ENCODE measurements around the gene C3orf49.
A peak's percentile ranks its signal among the peaks of the same experiment; 100 is the strongest.

The C3orf49 gene, protein sequence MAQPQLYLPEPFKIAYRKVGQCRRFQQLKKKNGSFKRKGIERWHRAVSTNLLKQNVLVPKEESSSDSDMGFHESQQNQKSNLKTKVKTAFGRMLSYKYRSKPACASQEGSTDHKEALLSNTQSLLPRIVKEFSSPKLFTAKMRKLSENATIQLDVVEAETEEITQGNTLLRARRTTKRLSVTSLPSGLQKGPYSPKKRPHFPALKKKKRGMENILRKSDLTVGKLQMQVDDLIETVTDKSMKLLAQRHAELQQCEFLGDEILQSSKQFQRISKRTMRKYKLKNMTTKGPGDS

GRCh38 chr3:63819151-63819398 lies at the start of gene C3orf49:
C3orf49 (plus strand) TSS chr3:63819299; CDS start chr3:63819472, 173 bp downstream.
- DNase-seq = no peak

- no peak for DNase-seq
These were observed 44.3 kb upstream of the C3orf49 start for GRCh38 chr3:63774781-63775180.

- DNase-seq = no peak
These were observed 39.9 kb upstream of the C3orf49 start for GRCh38 chr3:63779227-63779626.

DNA sequence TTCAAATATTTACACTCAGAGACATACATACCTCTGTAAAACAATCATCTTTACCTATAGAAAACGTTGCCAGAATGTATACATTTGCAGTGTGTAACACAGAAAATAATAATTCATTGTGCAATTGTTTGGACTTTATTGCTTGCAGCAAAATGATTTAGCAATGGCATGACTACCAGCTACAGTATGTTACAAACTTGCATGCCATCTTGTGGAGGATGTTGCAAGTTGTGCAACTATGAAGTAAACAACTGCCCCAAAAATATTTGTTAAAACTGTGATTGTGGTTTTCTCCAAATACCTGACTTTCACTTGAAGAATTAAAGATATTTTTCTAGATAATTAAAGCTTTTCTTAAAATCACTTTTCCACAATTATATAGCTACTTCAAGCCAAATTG lies 27.1 kb upstream of the C3orf49 start:
- no peak for DNase-seq

GRCh38 chr3:63795438-63795837 lies 23.7 kb upstream of the C3orf49 start:
- DNase-seq = no peak

DNA sequence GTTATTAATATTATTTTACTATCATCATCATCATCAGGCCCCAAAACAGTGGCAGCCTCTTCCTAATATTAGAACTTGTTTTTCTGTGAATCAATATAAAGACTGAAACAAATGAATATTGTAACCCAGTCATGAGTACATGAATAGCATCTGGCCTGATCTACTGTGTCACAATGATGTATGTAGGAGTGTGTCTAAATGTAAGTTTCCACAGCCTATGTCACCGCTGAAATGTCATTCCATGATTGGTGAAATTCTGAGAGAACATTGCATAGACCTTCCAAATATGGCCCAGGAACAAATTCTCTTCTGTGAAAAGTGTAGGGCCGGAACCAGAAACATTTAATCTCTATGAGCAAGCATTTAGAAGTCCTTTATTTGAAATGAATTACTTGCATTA lies 20.6 kb upstream of the C3orf49 start:
- no peak for DNase-seq

GRCh38 chr3:63798949-63799348 lies 20.1 kb upstream of the C3orf49 start:
- DNase-seq = no peak

DNA sequence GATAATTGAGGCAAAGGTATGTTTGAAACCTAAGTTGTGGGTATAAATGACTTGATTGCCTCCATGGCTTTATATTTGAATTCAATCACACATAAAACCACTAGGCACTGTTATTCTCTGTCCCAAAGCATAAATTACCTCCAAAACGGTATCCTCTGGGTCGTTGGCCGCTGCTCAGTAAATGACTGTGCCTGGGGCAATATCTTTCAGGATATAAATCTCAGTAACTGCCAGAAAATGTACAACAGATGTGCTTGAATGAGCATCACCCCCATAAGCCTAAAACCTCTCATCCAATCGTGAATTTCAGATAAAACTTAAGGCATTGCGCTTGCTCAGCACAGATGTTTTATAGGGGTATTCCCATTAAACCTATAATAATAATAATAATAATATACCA lies 19.0 kb upstream of the C3orf49 start:
- DNase-seq = no peak

DNA sequence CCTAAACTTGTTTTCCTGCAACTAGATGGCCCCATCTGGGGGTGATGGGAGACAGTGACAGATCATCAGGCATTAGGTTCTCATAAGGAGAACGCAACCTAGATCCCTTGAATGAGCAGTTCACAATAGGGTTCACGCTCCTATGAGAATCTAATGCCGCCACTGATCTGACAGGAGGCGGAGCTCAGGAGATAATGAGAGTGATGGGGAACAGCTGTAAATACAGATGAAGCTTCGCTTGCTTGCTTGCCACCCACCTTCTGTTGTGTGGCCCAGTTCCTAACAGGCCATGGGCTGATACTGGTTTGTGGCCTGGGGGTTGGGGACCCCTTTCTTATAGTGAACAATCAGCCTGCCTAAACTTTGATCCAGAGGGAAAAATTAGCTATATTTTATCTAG lies 15.2 kb upstream of the C3orf49 start:
- DNase-seq = no peak

GRCh38 chr3:63807961-63808565 lies 11.0 kb upstream of the C3orf49 start:
- DNase-seq = no peak

DNA sequence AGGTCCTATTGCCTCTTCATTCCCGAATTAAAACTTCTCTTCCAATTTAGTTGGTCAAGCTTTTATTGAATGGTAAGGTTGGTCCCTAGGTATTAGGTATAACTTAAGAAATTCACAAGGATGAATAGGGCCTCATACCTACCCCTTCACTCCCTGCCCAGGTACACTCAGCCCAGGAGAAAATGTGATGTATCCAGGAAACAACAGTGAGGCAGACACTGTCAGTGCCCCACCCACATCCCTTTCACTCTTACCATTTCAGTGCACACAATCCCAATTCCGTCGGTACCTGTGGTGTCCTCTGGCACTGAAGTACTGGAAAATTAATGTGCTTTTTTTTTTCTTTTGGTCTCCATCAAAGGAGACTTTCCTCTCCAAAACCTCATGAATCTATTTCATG lies 10.5 kb upstream of the C3orf49 start:
- no peak for DNase-seq

- no peak for DNase-seq
These were observed 9.5 kb upstream of the C3orf49 start for GRCh38 chr3:63809607-63810006.

DNA sequence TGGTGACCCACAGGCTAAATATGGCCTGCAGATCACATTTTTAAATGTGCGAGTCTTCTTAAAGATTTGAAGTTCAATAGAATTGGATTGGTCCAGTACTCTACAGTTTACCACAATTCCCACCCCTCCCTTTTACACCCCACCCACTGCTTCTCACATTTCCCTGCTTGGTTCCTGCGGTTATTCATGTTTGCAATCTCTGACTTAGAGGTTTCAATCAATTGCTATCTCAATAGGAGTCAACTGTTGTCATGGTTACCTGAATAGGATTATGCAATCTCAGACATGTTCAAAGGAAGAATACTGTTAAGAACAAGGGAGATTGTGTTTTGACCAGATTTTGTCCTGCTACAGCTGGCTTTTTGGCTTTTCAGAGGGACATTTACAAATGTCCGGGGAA lies 4.9 kb upstream of the C3orf49 start:
- DNase-seq = no peak

- no peak for DNase-seq
These were observed 1.9 kb upstream of the C3orf49 start for GRCh38 chr3:63817225-63817624.

- peak; percentile 81 for DNase-seq
These were observed 583 bp upstream of the C3orf49 start for GRCh38 chr3:63818282-63819150.

DNA sequence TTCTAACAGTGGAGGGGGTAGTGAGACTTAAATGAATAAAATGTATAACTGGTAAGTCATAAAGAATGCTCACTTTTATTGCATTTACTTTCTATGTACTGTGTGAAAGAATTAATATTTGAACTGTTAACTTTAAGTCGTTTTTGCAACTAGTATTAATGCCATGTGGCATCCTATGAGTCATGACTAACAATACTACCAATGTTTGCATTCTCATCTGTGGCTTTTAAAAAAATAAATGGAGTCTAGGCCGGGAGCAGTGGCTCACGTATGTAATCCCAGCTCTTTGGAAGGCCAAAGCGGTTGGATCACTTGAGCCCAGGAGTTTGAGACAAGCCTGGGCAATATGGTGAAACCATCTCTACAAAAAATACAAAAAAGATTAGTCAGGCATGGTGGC lies 5.2 kb downstream of the C3orf49 start:
- no peak for DNase-seq

GRCh38 chr3:63830526-63830925 lies 11.4 kb downstream of the C3orf49 start:
- DNase-seq = no peak

DNA sequence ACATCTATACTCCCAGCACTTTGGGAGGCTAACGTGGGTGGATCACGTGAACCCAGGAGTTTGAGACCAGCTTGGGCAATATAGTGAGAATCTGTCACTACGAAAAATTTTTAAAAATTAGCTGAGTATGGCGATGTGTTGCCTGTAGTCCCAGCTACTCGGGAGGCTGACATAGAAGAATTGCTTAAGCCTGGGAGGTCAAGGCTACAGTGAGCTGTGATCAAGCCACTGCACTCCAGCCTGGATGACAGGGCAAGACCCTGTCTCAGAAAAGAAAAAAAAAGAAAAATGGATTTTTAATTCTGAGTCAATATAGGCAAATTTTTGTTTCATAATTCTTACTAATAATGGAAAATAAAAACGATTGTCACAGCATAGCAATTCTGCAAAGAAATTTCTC lies 13.3 kb downstream of the C3orf49 start:
- DNase-seq = no peak

GRCh38 chr3:63841704-63842103 lies 22.6 kb downstream of the C3orf49 start:
- no peak for DNase-seq

GRCh38 chr3:63842127-63842526 lies 23.0 kb downstream of the C3orf49 start:
- no peak for DNase-seq

DNA sequence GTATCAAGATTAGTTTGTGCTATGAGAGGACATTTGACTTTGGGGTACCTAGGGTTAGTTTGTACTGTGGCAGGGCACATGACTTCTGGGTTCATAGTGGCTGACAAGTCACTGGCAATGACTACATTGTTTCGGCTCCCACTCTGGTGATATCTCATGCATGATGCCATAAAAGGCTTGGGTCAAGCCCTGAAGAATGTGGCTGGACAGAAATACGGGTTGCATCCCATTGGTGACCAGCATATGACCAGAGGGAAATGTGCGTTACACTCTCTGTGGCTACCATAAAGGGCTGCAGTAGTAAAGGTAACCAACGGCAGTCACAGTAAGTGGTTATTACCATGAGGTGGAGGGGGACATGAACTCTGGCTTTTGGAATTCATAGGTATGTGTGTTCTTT lies 26.1 kb downstream of the C3orf49 start:
- DNase-seq = no peak

- no peak for DNase-seq
These were observed 28.8 kb downstream of the C3orf49 start for GRCh38 chr3:63847718-63848450.

- DNase-seq = no peak
These were observed 30.1 kb downstream of the C3orf49 start for GRCh38 chr3:63849175-63849574.

GRCh38 chr3:63851287-63851686 lies 32.2 kb downstream of the C3orf49 start:
- DNase-seq = no peak

All from activated effector memory CD4-positive, alpha-beta T cell treated with anti-CD3 and anti-CD28 coated beads, Interleukin-2, amount 50 U/mL, for 16 hours (primary cell).